Stimulated activated CD4-positive, alpha-beta T cell treated with anti-CD3 and anti-CD28 coated beads, Interleukin-4, amount 100 ng/mL, for 4 hours (primary cell): ENCODE results near the gene TMEM94.
"Not testable (repeated sequence)": the region's sequence is repeated elsewhere in the genome, so short reads cannot be mapped to it uniquely, and the experiment has no call there.

ENCODE experiments used
- DNase-seq, 2 experiments: peaks; one replicate each; pipeline ENCODE4 v3.0.0-alpha.2; 2020

Gene TMEM94

DNA sequence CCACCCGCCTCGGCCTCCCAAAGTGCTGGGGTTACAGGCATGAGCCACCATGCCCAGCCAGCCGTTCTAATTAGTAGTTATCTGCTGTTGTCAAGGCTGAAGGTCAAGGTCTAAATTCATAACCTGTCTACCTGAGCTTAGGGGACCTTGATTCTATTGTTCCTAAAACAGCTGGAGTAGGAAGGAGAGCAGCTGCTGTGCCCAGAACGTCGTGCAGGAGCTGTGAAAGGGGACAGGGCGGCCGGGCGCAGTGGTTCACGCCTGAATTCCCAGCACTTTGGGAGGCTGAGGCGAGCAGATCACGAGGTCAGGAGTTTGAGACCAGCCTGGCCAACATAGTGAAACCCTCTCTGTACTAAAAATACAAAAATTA lies 21.0 kb downstream of the TMEM94 start:
- not testable (repeated sequence) for DNase-seq

DNA sequence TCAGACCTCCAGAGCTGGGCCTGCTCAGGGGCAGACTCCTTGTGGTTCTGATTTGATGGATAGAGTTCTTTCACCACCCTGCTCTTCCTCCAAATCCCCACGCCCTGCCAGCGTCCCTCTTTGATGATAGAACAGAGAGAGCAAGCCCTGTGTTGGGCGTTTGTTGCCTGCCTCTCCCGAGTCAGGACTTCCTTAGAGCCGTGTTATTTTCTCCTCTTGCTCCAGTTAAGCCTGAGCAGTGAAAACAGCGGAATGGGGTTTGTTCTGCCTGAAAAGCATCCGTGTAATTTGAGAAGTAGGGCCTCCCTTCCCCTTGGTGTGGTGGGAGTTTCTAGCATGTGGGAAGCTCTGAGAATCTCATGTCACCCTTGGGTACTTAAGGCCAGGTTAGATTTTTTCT lies 22.1 kb downstream of the TMEM94 start:
- DNase-seq: no peak

DNA sequence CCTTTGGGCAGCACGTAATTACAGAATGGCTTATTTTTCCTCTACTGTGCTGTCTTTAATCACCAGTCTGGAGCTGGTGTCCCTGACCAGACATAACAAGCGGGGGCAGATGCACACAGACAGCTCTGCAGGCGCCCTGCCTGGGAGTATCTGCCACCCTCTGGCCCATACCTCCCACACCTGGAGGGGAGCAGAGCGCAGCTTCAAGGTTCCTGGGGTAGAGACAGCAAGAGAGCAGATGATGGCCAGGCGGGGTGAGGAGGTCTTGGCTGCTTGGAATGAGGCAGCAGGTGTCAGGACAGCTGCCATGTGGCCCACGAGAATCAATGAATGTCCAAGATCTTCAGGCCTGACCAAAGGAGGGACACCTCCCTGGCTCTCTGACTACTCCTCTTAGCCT lies 23.8 kb downstream of the TMEM94 start:
- no peak for DNase-seq

DNA sequence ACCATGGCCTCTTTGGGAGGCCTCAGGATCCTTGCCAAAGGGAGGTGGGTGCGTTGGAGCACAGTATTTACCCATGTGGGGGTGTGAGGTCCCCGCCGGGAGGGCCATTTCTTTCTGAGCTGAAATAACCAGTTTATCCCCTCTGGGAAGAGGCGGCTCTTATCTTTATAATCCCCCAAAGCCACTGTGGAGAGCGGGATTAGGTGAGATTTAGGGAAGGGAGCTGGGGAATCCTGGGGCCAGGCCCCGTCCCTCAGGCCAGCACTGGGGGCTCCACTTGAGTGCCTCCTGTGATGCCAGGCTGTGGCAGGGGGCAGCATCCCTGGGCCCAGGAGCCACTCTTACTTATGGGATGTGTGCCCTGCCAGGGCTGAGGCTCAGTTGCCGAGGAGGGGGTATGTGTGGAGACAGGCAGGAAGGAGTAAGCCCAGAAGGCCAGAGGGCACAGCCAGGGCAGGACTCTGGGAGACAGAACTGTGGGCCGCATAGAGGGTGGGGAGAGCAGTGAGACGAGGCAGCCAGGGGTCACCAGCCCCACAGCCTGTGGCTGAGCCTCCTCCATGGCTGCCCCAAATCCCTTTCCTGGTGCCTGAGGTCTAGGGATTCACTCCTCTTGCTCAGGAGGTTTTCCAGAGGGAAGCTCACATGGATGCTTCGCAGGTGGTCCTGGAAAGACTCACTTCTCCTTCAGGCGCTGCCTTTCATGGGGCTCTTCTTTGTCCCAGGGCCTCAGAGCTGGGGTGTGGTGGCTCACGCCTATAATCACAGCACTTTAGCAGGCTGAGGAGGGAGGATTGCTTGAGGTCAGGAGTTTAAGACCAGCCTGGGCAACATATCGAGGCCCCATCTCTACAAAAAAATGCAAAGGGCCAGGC lies 25.0 kb downstream of the TMEM94 start:
- DNase-seq: no peak

DNA sequence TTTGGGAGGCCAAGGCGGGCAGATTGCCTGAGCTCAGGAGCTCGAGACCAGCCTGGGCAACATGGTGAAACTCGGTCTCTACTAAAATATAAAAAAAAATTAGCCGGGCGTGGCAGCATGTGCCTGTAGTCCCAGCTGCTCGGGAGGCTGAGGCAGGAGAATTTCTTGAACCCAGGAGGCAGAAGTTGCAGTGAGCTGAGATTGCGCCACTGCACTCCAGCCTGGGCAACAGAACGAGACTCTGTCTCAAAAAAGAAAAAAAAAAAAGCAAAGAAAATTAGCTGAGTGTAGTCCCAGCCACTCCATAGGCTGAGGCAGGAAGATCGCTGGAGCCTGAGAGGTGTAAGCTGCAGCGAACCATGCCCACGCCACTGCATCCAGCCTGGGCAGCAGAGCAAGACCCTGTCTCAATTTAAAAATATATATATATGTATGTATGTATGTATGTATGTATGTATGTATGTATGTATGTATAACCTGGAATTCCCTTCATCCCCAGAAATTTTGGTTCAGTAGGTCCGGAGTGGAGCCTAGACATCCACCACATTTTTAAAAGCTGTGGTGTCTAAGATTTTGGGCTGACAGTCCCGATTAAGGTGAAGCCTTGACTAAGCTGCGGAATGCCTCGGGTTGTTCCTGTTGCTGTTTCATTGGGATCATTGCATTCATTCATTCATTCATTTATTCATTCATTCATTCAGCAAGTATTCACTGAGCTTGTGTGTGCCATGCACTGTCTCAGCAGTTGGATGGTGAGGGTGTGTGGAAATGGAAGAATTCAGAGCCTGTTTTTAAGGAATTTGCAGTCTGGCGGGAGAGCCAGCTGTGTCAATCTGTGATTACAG lies 25.9 kb downstream of the TMEM94 start:
- no peak for DNase-seq

DNA sequence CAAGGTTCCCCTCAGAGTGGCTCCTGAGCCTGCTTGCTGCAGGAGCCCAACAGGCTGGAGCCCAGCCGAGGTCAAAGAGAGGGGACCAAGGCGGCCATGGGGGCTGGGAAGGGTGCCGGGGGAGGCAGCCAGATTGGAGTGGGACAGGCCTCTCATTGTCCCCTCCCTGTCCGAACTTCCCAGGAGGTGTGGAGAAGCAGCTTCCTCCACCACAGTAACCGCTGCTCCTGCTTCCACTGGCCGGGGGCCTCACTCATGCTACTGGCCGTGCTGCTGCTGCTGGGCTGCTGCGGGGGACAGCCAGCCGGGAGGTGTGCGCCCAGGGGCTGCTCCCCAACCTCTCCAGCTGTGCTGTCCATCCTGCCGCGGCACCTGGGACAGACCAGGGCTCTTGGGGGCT lies 29.3 kb downstream of the TMEM94 start:
- DNase-seq: no peak

DNA sequence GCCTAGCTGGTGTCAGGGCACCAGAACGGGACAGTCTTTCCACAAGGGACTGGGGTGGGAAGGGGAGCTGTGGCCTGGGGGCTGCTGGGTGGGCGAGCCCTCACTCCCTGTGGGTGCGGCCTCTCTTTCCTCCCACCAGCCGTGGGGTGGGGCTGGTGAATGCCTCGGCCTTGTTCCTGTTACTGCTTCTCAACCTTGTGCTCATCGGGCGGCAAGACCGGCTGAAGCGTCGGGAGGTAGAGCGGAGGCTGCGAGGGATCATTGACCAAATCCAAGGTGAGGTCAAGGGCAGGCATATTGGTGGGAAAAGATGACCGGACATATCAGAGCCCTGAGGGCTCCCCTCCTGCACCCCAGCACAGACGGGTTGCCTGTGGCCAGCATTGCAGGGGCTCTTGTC lies 29.7 kb downstream of the TMEM94 start:
- no peak for DNase-seq

DNA sequence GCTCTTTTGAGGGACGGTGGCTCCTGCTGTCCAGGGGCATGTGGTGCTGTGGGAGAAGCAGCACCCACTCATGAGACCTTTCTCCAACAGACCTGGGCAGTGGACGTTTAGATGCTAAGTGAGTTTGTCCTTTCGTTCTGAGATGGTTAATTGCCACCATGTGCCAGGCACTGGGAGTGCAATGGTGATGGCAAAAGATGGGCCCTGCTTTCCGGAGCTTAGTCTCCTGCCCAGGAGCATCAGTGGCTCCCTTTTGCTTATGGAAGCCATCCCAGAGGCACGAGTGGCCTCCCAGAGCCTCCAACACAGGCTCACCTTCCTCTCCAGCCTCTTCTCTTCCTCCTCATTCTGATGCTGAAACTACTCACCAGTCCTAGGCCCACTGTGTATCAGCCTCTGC lies 30.5 kb downstream of the TMEM94 start:
- no peak for DNase-seq

DNA sequence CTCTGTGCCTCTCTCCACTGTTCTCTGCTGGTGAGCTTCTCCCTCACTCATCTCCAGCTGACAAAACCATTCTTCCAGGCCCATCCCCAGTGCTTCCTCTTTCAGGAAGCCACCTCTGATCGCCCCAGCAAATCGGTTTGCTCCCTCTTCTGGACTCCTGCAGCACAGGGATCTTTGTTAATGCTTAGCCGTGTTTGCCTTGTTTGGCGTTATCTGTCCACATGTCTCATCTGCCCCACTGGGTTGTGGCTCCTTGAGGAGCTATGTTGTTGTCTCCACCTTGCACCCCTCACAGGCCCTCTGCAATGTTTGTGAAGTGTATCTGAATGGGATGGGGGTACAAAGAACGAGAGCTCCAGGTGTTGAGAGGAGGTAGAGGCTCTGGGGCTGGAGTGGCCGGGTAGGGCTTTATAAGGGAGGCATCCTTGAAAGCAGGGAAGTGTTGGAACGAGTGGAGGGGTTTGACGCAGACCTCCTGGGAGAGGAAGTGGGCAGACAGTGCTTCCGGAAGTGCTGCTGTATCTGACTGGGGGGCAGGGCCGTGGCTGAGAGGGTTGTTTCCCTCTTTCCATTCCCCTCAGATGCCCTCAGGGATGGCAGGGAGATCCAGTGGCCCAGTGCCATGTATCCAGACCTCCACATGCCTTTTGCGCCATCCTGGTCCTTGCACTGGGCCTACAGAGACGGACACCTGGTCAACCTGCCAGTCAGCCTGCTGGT lies 31.1 kb downstream of the TMEM94 start:
- peak; percentile 7 to 15 for DNase-seq

DNA sequence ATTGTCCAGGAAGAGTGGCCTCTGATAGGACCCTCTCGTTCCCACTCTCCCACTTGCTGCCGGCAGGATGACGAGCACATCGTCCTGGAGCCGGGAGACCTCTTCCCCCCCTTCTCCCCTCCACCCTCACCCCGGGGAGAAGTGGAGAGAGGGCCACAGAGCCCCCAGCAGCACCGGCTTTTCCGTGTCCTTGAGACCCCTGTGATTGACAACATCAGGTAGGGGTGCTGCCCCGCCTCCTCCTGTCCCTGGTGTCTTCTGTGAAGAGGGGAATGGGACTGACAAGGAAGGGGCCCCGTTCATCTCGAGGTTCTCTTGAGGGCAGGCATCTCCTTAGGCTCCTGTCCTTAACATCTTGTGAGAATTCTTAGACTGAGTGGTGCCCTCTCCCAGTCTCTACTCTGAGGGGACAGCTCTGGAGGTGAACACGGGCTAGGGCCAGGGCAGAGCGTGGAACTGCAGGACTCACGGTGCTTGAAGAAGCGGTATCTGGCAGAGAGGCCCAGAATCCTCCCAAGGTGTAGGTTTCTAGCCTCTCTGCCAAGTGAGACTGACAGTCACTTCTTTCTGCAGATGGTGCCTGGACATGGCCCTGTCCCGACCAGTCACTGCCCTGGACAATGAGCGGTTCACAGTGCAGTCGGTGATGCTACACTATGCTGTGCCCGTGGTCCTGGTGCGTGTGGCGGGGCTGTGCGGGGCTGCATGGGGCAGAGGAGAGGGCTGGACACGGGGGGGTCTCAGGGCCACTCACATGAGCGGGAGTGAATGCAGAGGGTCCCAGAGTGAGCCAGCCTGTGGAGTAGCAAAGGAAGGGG lies 32.5 kb downstream of the TMEM94 start:
- no peak for DNase-seq

DNA sequence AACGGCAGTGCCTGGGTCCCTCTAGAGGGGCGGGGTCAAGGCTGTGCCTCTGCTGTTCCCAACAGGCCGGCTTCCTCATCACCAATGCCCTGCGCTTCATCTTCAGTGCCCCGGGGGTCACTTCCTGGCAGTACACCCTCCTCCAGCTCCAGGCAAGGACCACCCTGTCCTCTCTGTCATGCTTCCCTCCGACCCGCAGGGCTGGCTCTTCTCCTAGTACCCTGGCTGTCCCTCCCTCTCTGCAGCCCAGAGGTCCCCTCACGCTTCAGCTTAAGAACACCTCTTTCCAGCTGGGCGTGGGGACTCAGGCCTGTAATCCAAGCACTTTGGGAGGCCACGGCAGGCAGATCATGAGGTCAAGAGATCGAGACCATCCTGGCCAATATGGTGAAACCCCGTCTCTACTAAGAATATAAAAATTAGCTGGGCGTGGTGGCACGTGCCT lies 33.1 kb downstream of the TMEM94 start:
- no peak for DNase-seq

DNA sequence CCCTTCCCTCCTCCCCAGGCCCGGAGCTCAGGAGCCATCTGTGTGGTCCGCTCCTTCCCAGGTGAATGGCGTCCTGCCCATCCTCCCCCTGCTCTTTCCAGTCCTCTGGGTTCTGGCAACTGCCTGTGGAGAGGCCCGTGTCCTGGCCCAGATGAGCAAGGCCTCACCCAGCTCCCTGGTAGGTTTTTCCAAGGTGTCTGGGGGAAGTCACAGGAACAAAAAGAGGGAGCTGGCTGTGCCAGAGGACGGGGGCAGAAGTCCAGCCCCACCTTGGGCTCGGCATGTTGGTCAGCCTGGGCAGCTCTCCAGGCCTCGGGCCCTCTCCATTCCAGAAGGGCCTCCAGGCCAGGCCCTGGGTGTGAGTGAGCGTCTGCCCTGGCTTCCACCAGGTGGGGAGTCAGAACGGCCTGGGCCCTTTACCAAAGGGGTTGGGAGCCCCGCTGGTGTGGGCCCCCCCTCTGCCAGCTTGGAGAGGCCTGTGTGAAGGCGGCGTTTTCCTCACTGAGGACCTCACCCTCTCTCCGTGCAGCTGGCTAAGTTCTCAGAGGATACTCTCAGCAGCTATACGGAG lies 33.8 kb downstream of the TMEM94 start:
- no peak for DNase-seq

DNA sequence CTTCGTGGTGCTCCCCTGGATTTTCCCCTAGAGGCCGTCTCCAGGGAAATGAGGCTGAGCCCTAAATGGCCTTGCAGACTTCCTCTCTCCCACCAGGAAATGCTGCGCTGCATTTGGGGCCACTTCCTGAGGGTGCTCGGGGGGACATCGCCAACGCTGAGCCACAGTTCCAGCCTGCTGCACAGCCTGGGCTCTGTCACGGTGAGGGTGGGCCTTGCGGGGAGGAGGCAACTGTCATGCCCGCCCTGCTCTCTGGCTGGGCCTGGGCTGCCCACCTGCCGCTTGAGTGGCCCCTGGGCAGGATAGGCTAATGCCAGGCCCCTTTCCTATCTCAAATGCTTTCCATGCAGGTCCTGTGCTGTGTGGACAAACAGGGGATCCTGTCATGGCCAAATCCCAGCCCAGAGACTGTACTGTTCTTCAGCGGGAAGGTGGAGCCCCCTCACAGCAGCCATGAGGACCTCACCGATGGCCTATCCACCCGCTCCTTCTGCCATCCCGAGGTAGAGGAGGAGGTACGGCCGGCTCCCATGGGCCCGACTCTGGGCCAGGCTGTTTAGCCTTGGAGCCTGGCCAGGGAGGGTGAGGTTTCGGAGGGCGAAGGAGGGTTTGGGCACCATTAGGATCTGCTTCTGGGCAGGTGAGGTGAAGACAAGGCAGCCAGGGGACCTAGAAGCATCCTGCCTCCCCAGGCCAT lies 34.7 kb downstream of the TMEM94 start:
- no peak for DNase-seq

DNA sequence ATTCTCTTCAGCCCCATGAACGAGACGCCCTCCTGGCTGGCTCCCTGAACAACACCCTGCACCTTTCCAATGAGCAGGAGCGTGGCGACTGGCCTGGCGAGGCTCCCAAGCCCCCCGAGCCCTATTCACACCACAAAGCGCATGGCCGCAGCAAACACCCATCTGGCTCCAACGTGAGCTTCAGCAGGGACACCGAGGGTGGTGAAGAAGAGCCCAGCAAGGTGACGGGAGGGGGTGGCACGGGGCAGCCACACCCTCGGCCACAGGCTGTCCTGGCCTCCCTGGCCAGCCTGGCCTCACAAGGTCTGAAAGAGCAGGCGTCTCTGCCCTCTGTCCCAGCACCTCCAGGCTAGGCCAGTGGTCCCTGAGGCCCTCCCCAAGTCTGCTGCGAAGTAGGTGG lies 35.2 kb downstream of the TMEM94 start:
- DNase-seq: no peak

DNA sequence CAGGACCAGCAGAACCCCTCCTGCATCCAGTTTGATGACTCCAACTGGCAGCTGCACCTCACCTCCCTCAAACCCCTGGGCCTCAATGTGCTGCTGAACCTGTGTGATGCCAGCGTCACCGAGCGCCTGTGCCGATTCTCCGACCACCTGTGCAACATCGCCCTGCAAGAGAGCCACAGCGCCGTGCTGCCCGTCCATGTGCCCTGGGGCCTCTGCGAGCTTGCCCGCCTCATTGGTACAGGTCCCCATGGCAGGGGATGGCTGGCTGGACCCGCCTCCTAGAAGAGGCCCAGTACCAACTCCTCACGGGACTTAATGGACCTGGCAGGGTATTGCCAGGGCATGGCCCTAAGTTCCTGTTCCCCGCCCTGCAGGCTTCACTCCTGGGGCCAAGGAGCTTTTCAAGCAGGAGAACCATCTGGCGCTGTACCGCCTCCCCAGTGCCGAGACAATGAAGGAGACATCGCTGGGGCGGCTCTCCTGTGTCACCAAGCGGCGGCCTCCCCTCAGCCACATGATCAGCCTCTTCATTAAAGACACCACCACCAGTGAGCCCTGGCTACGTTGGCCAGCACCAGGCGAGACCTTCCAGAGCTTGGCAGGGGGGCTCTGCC lies 36.2 kb downstream of the TMEM94 start:
- DNase-seq: no peak

DNA sequence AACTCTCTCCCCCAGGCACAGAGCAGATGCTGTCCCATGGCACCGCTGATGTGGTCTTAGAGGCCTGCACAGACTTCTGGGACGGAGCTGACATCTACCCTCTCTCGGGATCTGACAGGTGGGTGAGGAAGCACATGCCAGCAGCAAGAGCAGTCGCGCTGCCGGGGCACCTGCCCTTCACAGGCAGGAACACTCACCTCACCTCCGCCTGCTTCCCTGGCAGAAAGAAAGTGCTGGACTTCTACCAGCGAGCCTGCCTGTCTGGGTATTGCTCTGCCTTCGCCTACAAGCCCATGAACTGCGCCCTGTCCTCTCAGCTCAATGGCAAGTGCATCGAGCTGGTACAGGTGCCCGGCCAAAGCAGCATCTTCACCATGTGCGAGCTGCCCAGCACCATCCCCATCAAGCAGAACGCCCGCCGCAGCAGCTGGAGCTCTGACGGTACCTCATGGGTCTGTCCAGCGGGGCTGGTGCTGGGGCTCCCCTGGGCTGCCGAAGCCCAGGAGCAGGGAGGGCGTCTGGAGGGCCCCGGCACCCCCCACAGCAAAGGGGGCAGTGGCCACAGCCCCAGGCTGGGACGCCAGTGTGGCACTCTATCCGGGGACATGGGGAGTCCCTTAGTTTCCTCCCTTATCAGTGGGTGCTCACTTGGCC lies 37.2 kb downstream of the TMEM94 start:
- no peak for DNase-seq

DNA sequence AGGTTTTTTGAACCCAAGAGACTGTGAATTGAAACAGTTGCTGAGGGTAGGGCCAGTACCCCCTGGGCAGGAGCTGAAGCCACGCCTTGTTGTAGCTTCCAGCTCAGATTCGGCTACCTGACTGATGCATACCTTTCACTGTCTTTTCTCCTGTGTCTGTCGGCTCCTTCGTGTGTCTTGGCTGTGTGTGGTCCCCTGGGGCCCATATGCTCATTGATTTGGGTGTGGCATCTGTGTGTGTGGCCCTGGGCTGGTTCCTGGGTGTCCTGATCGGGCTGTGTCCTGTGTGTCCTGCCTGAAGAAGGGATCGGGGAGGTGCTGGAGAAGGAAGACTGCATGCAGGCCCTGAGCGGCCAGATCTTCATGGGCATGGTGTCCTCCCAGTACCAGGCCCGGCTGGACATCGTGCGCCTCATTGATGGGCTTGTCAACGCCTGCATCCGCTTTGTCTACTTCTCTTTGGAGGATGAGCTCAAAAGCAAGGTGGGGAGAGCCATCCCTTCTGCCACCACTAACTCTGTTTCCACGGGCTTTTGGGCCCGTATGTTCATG lies 38.0 kb downstream of the TMEM94 start:
- no peak for DNase-seq

DNA sequence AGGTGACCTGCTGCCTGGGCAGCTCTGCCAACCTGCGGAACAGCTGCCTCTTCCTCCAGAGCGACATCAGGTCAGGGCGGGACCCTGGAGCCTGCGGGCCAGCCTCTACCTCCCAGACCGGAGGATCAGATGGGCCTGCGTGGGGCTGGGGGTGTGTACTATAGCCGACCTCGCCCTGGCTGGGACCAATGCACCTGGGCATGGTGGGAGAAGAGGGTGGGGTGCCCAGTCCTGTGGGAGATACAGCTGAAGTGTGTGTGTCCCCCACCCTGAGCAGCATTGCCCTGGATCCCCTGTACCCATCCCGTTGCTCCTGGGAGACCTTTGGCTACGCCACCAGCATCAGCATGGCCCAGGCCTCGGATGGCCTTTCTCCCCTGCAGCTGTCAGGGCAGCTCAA lies 39.6 kb downstream of the TMEM94 start:
- DNase-seq: no peak

DNA sequence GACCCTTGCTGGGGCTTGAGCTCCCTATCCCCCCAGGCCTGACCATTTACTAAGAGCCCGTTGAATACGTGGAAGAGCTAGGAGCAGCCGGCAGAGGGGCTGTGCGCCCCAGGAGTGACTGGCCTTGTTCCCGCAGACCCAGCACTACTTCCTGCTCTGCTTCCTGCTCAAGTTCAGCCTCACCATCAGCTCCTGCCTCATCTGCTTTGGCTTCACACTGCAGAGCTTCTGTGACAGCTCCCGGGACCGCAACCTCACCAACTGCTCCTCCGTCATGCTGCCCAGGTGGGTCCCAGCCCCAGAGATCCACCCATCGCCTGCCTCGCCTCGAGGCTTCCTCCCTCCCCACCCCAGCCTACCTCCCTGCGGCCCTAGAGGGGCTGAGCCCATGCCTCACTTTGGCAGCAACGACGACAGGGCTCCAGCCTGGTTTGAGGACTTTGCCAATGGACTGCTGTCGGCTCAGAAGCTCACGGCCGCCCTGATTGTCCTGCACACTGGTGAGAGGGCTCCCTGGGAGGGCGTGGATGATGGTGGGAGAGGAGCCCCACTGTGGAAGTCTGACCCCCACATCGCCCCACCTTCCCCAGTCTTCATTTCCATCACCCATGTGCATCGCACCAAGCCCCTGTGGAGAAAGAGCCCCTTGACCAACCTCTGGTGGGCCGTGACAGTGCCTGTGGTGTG lies 41.7 kb downstream of the TMEM94 start:
- DNase-seq: no peak
